Colonic mucosa (tissue), 4 donors: ENCODE results near the gene GMDS. TPM values are rescaled to one million over a fixed set of nuclear protein-coding genes. Genes with fewer than 3 reads are reported as not detected.
A peak's percentile ranks its signal among the peaks of the same experiment; 100 is the strongest.

ENCODE experiments used
- DNase-seq: peaks from one replicate; pipeline ENCODE4 v3.0.0-alpha.2; 2020
- H3K27ac ChIP-seq: fragments of 200-600 bp; one replicate; pipeline ENCODE4 v1.8.0; 2021
- H3K27me3 ChIP-seq: fragments of 200-600 bp; one replicate; pipeline ENCODE4 v1.8.0; 2021
- H3K36me3 ChIP-seq: fragments of 200-600 bp; one replicate; pipeline ENCODE4 v1.8.0; 2021
- H3K4me1 ChIP-seq: fragments of 200-600 bp; one replicate; pipeline ENCODE4 v1.8.0; 2021; ENCODE audit warnings: mild to moderate bottlenecking
- H3K4me3 ChIP-seq: fragments of 200-600 bp; one replicate; pipeline ENCODE4 v1.8.0; 2021
- H3K9ac ChIP-seq, 2 donors: one replicate each; pipeline ENCODE4 v1.7.0; 2013; ENCODE audit warnings: control low read depth in 2 of 2, low read depth in 2 of 2, low read length in 2 of 2
- H3K9me3 ChIP-seq: fragments of 200-600 bp; one replicate; pipeline ENCODE4 v1.8.0; 2021
- intact Hi-C: fragments of 100-400 bp; cut with DNase I; formaldehyde crosslinking; loops from one replicate; pipeline ENCODE4 v1.14.1; 2022
- total RNA-seq, 2 donors: library from RNA; stranded (reverse); fragmentation: NEBNext Ultra II Directional in 1 of 2; extraction: Animal tissue kit (Norgen Biotek cat#: 25700) in 1 of 2; gene quantifications; one replicate each; pipeline ENCODE4 v1.2.1, GENCODE V29; 2021
- TF ChIP-seq, protein P1 (sequence below): fragments of 200-600 bp; IDR thresholded peaks from one replicate; pipeline ENCODE4 v1.8.0; 2022; ENCODE audit warnings: antibody characterized with exemption, mild to moderate bottlenecking
- donor health status: healthy.
- donor health status: DM: no; HTN: no; CAD: no.
- donor health status: DM: no; HTN: no; CAD: no.

The GMDS gene
- total RNA-seq, 2 donors from 2014 or later, result 247 to 272 TPM

DNA sequence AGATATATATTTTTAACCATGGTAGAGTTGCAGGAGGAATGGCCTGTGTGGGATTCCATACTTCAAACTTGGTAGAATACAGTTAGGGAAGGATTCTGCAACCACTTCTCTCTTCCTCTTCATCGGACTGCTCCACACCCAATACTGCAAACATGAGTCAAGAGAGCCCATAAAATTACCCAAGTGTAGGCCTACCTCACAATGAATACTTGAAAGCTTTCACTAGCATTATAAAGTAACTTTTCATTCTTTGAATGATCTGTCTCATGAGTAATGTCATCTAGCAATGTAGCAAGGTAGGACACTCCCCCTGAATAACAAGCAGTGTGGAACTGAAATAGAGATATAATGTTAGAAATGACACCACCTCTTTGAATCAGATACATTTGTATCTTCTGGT is 556.3 kb downstream of the GMDS start:
- no peak overlapping the region for H3K9ac ChIP-seq
- no peaks in the 10 kb centered on the region for H3K4me1 ChIP-seq
- H3K9me3 ChIP-seq, result no peaks in the 10 kb centered on the region
- intact Hi-C loops, result no loop called here
- H3K27me3 ChIP-seq, result no peaks in the 10 kb centered on the region
- no peak overlapping the region for H3K4me3 ChIP-seq
- TF ChIP-seq, protein P1, sequence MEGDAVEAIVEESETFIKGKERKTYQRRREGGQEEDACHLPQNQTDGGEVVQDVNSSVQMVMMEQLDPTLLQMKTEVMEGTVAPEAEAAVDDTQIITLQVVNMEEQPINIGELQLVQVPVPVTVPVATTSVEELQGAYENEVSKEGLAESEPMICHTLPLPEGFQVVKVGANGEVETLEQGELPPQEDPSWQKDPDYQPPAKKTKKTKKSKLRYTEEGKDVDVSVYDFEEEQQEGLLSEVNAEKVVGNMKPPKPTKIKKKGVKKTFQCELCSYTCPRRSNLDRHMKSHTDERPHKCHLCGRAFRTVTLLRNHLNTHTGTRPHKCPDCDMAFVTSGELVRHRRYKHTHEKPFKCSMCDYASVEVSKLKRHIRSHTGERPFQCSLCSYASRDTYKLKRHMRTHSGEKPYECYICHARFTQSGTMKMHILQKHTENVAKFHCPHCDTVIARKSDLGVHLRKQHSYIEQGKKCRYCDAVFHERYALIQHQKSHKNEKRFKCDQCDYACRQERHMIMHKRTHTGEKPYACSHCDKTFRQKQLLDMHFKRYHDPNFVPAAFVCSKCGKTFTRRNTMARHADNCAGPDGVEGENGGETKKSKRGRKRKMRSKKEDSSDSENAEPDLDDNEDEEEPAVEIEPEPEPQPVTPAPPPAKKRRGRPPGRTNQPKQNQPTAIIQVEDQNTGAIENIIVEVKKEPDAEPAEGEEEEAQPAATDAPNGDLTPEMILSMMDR, result no peak
- no peak overlapping the region for H3K27ac ChIP-seq
- DNase-seq, result no peak
- no peaks in the 10 kb centered on the region for H3K36me3 ChIP-seq

DNA sequence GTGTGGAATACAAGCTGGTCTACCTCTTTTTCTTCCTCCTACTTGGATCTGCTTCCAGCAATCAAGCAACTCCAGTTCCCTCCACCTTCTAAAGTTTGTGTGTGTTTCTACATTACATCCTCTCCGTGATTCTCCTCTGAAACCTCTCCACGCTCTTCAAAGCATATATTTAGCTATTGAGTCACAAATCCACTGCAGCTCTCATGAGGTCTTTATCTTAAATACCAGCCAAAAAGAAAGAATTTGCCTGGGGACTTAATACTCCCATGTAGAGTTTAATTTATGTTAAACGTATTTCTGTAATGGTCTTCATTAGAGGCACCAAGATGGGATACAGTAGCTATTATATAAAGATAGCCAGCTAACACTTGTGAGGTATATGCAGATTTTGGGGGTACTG is 557.0 kb downstream of the GMDS start:
- Histone ChIP-seq H3K27ac (no peak overlapping the region), H3K27me3 (no peaks in the 10 kb centered on the region), H3K9me3 (no peaks in the 10 kb centered on the region), H3K4me3 (no peak overlapping the region), H3K9ac (no peak overlapping the region), H3K36me3 (no peaks in the 10 kb centered on the region), H3K4me1 (no peaks in the 10 kb centered on the region)
- no peak for DNase-seq
- TF ChIP-seq, protein P1, result no peak
- intact Hi-C loops, result no loop called here

DNA sequence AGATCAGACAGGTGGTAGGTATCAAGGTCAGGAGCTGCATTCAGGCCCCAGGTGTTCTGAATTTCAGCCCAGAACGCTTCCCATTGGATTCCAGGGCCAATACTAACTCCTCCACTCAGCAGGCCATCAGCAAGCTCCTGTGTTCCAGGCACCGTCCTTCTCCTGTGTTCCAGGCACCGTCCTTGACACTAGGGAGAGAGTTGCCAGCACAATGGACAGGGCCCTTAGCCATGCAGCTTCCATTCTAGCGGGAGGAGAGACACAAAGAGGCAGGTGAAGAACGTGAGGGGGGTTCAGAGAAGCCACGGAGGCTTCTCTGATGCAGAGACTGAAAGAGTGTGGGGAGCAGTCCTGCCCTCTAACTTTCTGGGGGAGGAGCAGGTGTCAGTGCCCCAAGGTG is 558.0 kb downstream of the GMDS start:
- Histone ChIP-seq H3K9ac (no peak overlapping the region), H3K4me3 (no peak overlapping the region), H3K4me1 (no peaks in the 10 kb centered on the region), H3K27ac (no peak overlapping the region), H3K9me3 (no peaks in the 10 kb centered on the region), H3K36me3 (no peaks in the 10 kb centered on the region), H3K27me3 (no peaks in the 10 kb centered on the region)
- intact Hi-C loops, result no loop called here
- DNase-seq, result no peak
- TF ChIP-seq, protein P1, result no peak

DNA sequence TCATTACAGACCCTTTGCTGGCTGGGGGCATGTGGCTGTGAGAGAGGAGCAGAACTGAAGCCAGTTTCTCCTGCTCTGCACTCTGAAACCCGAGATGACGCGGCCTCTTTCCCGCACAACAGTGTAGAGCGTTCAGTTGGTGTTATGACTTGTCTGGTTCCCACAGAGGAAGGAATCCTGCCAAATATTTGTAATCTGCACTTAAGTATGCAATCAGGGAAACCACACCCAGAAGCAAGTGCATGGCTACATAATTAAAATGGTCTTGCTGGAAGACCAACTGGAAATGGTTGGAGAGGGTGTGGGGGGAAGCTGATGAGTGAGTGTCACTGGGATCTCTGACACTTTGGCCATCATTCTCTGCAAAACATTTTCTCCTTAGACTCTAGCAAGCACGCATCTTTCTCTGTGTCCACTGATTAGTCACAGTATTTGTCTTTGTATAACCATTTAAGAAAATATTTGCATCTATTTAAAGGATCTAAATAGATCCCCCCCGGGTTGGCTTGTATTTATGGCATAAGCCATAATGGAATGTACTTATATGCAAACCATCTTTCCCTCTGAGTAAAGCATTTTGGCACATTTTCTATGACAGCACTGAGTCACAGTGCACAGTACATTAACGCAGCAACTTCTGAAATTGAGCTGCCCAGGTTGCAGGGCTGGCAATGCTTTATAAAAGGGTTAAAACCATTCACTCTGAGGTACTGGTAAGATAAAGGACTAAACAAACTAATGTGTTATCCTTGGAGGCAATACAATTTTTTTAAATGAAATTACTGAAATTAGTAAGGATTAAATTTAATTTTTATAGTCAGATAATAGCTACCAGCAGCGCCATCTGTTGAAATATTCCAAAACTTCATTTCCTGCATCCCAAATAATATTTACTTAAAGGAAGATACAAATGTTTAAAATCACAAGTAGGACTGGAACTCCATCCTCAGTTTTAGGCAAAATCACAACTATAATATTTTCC is 559.0 kb downstream of the GMDS start:
- intact Hi-C loops, result no loop called here
- Histone ChIP-seq H3K27me3 (no peaks in the 10 kb centered on the region), H3K9me3 (no peaks in the 10 kb centered on the region), H3K36me3 (no peaks in the 10 kb centered on the region), H3K27ac (no peak overlapping the region), H3K9ac (no peak overlapping the region), H3K4me1 (no peaks in the 10 kb centered on the region), H3K4me3 (no peak overlapping the region)
- TF ChIP-seq, protein P1, result peak; percentile 17
- DNase-seq, result no peak

DNA sequence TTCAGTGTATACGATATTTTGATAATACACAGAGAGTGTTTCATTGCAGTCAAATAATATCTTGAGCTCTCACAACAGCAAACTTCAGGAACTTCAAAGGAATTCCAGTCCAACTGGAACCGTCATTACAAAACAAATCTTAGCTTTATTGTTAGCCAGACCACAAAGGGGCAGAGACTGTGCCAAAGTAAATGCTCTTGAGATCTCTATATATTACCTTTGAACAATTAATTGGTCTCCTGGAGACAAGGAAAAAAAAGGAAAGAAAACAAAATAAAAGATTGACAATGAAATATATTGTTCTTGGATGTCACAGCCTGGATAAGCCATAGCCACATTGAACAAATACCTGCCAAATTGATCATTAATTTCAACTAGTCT is 565.7 kb downstream of the GMDS start:
- H3K4me3 ChIP-seq, result no peak overlapping the region
- TF ChIP-seq, protein P1, result no peak
- H3K9ac ChIP-seq, result no peak overlapping the region
- H3K9me3 ChIP-seq, result no peaks in the 10 kb centered on the region
- no peaks in the 10 kb centered on the region for H3K4me1 ChIP-seq
- H3K27ac ChIP-seq, result no peak overlapping the region
- no peak for DNase-seq
- intact Hi-C loops, result no loop called here
- H3K27me3 ChIP-seq, result no peaks in the 10 kb centered on the region
- H3K36me3 ChIP-seq, result no peaks in the 10 kb centered on the region
